Common myeloid progenitor, CD34-positive (primary cell): Measurements from ENCODE around the gene TMBIM1.

ENCODE experiments used
- CTCF ChIA-PET: fragments of 350-600 bp; sonication (Branson Sonifier 250); formaldehyde crosslinking; loops from one replicate; lab custom pipeline; 2021; ENCODE audit warnings: antibody characterized with exemption; lab: Charles Lee
- POLR2A ChIA-PET: fragments of 350-600 bp; sonication (Branson Sonifier 250); formaldehyde crosslinking; loops from one replicate; lab custom pipeline; 2021; ENCODE audit warnings: antibody characterized with exemption; lab: Charles Lee
- DNase-seq, 3 donors: peaks; one replicate each; pipeline versions ENCODE4 v3.0.0 to v3.0.0-alpha.2; 2013
- H3K27ac ChIP-seq, 2 experiments: 1 replicate in 1 of 2; 2 replicates in 1 of 2; pipeline ENCODE4 v1.7.0; 2013; ENCODE audit warnings: inconsistent platforms in 2 of 2, low read length in 2 of 2, mild to moderate bottlenecking in 2 of 2, low read depth in 1 of 2, moderate library complexity in 1 of 2; ENCODE audit not compliant: severe bottlenecking in 2 of 2, insufficient read depth in 1 of 2, poor library complexity in 1 of 2
- H3K27me3 ChIP-seq, 5 experiments: replicated peaks in 2 of 5; 1 replicate in 3 of 5; 2 replicates in 2 of 5; pipeline versions ENCODE4 v1.6.1 to v1.7.0; 2013; ENCODE audit warnings: low read length in 4 of 5, mild to moderate bottlenecking in 2 of 5, moderate library complexity in 2 of 5, inconsistent platforms in 1 of 5; ENCODE audit not compliant: insufficient read depth in 5 of 5, control insufficient read depth in 4 of 5
- H3K36me3 ChIP-seq, 4 experiments: 1 replicate in 2 of 4; 2 replicates in 2 of 4; pipeline versions ENCODE4 v1.6.1 to v1.7.0; 2013; ENCODE audit warnings: low read length in 3 of 4, control low read depth in 1 of 4, mild to moderate bottlenecking in 1 of 4; ENCODE audit not compliant: control insufficient read depth in 4 of 4, insufficient read depth in 4 of 4
- H3K4me1 ChIP-seq, 4 experiments: 1 replicate in 3 of 4; 2 replicates in 1 of 4; pipeline versions ENCODE4 v1.6.1 to v1.7.1; 2013; ENCODE audit warnings: low read length in 3 of 4, mild to moderate bottlenecking in 3 of 4, control low read depth in 1 of 4, inconsistent platforms in 1 of 4, moderate library complexity in 1 of 4; ENCODE audit not compliant: control insufficient read depth in 4 of 4, insufficient read depth in 4 of 4; ENCODE audit errors: control extremely low read depth in 1 of 4
- H3K4me3 ChIP-seq, 7 experiments: 1 replicate in 4 of 7; 2 replicates in 3 of 7; pipeline versions ENCODE4 v1.5.1 to v1.7.0; 2013; ENCODE audit warnings: mild to moderate bottlenecking in 7 of 7, low read length in 6 of 7, moderate library complexity in 6 of 7, inconsistent platforms in 2 of 7, low read depth in 2 of 7, control low read depth in 1 of 7; ENCODE audit not compliant: insufficient read depth in 4 of 7, control insufficient read depth in 1 of 7; ENCODE audit errors: extremely low read depth in 1 of 7
- H3K9me3 ChIP-seq, 5 experiments: 1 replicate in 4 of 5; 2 replicates in 1 of 5; pipeline versions ENCODE4 v1.6.1 to v1.7.1; 2013; ENCODE audit warnings: low read length in 4 of 5, mild to moderate bottlenecking in 2 of 5, inconsistent platforms in 1 of 5, low read depth in 1 of 5, moderate library complexity in 1 of 5; ENCODE audit not compliant: control insufficient read depth in 4 of 5, insufficient read depth in 2 of 5; ENCODE audit errors: control extremely low read depth in 1 of 5
- WGBS: methylation state at CpG from one replicate; pipeline ENCODE4 v1.1.5; 2013; ENCODE audit not compliant: insufficient coverage; 5-methylcytosine and 5-hydroxymethylcytosine counted together

Gene TMBIM1

DNA sequence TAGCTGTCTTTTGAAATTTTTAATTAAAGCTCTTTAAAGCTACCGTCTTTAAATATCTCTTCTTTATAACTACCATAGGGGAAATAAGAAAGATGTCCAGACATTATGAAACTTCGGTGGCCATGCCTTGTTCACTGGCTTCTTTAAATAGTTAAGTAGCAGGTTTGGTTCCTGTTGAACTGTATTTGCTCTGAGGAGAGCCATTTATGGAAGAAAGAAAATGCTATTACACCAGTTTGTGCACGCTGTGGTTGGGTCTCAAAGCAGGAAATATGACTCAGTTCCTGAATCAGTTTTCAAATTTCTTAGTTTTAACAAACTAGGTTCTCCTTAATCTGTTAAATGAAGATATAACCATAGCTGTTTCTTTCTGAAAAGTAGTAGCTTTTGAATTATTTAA lies 63.1 kb downstream of the TMBIM1 start:
- peak overlapping the region; percentile 58 to 81 for H3K27ac ChIP-seq
- ChIA-PET CTCF (interaction anchor here (0.7 to 7.3 kb wide), 11 partner anchors 9 to 62 kb away, joined by 3 to 59 read pairs (median 4); no protein-coding TSS in a partner anchor), POLR2A (interaction anchor here (2.4 kb wide), 1 partner anchor 13 kb away, joined by 9 read pairs; the partner anchor contains the start of gene ARPC2)
- peak; percentile 64 to 91 (median 83) for DNase-seq
- H3K27me3 ChIP-seq: no peaks in the 10 kb centered on the region
- peak overlapping the region in 4 of 7 experiments; percentile 13 to 59 (median 22) for H3K4me3 ChIP-seq
- WGBS: no CpG with 5 or more reads among the region's 3 CpGs
- no peaks in the 10 kb centered on the region for H3K9me3 ChIP-seq
- peaks cover 27 to 32% (median 32%) of the 10 kb centered on the region in 4 experiments for H3K4me1 ChIP-seq
- peaks cover 15 to 74% (median 55%) of the 10 kb centered on the region in 4 experiments for H3K36me3 ChIP-seq

DNA sequence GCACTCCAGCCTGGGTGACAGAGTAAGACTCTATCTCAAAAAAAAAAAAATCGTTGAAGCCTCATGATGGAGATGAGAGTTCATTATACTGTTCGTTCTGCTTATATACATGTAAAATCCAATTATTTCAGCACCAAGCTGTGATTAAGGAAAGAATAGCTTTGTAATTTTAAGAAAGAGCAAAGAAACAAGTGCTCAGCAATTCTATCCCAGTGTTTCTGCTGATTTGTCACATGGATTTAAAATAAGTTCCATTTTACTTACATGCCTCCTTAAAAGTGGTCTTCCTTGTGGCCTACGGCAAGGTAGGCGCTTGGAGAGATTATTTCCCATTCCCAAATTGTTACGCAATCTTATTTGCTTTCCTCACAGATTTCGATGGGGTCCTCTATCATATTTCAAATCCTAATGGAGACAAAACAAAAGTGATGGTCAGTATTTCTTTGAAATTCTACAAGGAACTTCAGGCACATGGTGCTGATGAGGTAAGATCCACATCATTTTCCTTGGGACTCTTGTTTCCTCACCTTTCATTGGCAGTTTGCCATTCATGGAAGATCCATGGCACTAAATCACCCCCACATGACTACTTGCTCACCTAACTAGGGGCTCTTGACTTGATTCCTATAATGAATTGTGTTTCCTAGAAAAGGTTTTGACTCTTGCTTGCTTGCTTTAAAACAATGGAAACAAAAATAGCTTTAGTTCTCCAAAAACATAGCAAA lies 63.8 kb downstream of the TMBIM1 start:
- no peak for DNase-seq
- Histone ChIP-seq H3K27ac (peak overlapping the region; percentile 52 to 81), H3K36me3 (peaks cover 13 to 73% (median 52%) of the 10 kb centered on the region in 4 experiments), H3K4me3 (peak overlapping the region in 2 of 7 experiments; percentile 22 to 26), H3K4me1 (peaks cover 30 to 36% (median 32%) of the 10 kb centered on the region in 4 experiments), H3K9me3 (no peaks in the 10 kb centered on the region), H3K27me3 (no peaks in the 10 kb centered on the region)
- ChIA-PET POLR2A (interaction anchor here (2.4 kb wide), 1 partner anchor 12 kb away, joined by 9 read pairs; the partner anchor contains the start of gene ARPC2), CTCF (interaction anchor here (0.7 to 7.3 kb wide), 8 partner anchors 8 to 39 kb away, joined by 3 to 59 read pairs (median 4); partner anchors contain the start of gene GPBAR1)
- 100% methylated on average over 2 of the region's 6 CpGs for WGBS

DNA sequence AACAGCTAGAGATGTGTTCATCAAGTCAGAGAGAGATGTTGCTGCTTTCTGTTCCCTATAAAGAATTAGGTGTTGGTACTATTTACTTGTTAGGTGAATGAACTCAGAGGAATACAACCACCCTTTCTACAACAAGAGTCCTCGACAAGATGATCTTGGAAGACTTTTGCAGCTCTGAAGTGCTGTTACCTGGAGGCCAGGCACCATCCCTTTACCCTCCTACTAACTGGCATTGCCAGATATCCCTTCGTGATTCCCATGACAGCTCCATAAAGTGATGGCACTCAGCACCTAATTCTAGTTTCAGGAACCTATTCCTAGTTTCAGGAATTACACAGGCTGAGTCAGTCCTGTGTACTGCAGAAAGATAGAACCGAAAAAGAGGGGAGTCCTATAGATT lies 65.4 kb downstream of the TMBIM1 start:
- peak overlapping the region in 1 of 2 experiments; percentile 50 for H3K27ac ChIP-seq
- DNase-seq: no peak
- WGBS: 86% methylated on average over 1 of the region's 3 CpGs
- CTCF ChIA-PET: interaction anchor here (0.7 to 1.8 kb wide), 3 partner anchors 22 to 42 kb away, joined by 3 to 4 read pairs (median 4); no protein-coding TSS in a partner anchor
- peaks cover 41 to 52% (median 41%) of the 10 kb centered on the region in 4 experiments for H3K4me1 ChIP-seq
- H3K4me3 ChIP-seq: no peak overlapping the region
- H3K36me3 ChIP-seq: peaks cover 12 to 61% (median 44%) of the 10 kb centered on the region in 4 experiments
- POLR2A ChIA-PET: interaction anchor here (0.6 kb wide), 2 partner anchors 11 to 1387 kb away, joined by 3 read pairs; no protein-coding TSS in a partner anchor
- no peaks in the 10 kb centered on the region for H3K9me3 ChIP-seq
- H3K27me3 ChIP-seq: no peaks in the 10 kb centered on the region
